Vagina (tissue), 2 donors: ENCODE results near the gene EFTUD2.

Source experiments
- POLR2A ChIP-seq, 2 donors: fragments of 450-650 bp; IDR thresholded peaks; one replicate each; pipeline ENCODE4 v1.6.1; 2017; ENCODE audit warnings: antibody characterized with exemption in 2 of 2, mild to moderate bottlenecking in 2 of 2, moderate library complexity in 2 of 2
- POLR2AphosphoS5 ChIP-seq, 2 donors: sonication (generic); formaldehyde crosslinking; IDR thresholded peaks; one replicate each; pipeline ENCODE4 v1.9.0; 2017; ENCODE audit warnings: antibody characterized with exemption in 2 of 2, mild to moderate bottlenecking in 2 of 2, low read depth in 1 of 2; ENCODE audit not compliant: insufficient read depth in 1 of 2
- TF ChIP-seq, protein P1 (sequence below), 3 experiments: fragments of 450-650 bp in 2 of 3; fragments of 200-600 bp in 1 of 3; sonication (generic) in 1 of 3; IDR thresholded peaks; one replicate each; pipeline ENCODE4 v1.5.1; 2017 to 2019; ENCODE audit warnings: antibody characterized with exemption in 3 of 3, mild to moderate bottlenecking in 2 of 3, moderate library complexity in 2 of 3

DNA sequence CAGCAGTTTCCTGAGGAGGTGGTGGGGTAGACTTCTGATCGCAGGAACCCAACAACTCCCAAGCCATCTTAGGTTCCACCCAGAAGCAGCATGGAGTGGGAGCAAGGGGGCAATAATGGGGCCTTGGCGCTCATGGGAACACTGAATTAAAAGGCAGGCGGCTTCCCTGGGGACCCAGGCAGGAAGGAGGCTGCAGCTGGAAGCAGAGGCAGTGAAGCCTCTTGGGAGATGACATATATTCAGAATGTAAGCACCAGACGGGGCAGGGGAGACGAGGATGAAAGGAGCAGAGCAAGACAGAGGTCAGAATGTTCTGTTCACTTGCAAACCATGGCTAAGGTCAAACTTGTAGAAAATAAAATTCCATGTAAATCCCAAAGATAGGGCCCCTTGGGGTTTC is 48.6 kb downstream of the EFTUD2 start:
- TF ChIP-seq, protein P1, sequence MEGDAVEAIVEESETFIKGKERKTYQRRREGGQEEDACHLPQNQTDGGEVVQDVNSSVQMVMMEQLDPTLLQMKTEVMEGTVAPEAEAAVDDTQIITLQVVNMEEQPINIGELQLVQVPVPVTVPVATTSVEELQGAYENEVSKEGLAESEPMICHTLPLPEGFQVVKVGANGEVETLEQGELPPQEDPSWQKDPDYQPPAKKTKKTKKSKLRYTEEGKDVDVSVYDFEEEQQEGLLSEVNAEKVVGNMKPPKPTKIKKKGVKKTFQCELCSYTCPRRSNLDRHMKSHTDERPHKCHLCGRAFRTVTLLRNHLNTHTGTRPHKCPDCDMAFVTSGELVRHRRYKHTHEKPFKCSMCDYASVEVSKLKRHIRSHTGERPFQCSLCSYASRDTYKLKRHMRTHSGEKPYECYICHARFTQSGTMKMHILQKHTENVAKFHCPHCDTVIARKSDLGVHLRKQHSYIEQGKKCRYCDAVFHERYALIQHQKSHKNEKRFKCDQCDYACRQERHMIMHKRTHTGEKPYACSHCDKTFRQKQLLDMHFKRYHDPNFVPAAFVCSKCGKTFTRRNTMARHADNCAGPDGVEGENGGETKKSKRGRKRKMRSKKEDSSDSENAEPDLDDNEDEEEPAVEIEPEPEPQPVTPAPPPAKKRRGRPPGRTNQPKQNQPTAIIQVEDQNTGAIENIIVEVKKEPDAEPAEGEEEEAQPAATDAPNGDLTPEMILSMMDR (IDR thresholded peaks at IDR 0.05) = no peak
- TF ChIP-seq POLR2AphosphoS5 (IDR thresholded peaks at IDR 0.05; ENCODE audit: insufficient read depth in 1 of 2, low read depth in 1 of 2) (no peak), POLR2A (IDR thresholded peaks at IDR 0.05) (no peak)
